ENCODE measurements around the gene NENF. TPM values are rescaled to one million over a fixed set of nuclear protein-coding genes. Genes with fewer than 3 reads are reported as not detected.
"Not testable (repeated sequence)": the region's sequence is repeated elsewhere in the genome, so short reads cannot be mapped to it uniquely, and the experiment has no call there.

The NENF gene
- total RNA-seq, 1 donor from 2014 or later, result 6.8 TPM

DNA sequence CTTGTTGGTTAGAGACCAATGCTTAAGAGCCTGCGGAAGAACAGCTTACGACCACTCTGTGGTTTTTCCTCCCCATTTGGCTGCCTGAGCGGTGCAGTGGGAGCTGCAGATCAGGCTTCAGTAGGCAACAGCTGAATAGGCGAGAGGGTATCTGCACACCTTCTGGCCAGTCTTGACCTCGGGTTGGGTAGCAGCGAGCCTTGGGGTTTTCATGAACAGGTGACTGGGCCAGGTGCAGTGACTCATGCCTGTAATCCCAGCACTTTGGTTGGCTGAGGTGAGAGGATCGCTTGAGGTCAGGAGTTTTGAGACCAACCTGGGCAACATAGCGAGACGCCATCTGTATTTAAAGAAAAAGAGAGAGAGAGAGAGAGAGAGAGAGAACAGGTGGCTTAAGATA is 41.0 kb downstream of the NENF start:
- H3K4me2 ChIP-seq, result no peak overlapping the region
- Mint-ChIP-seq H3K4me1 (peaks cover 12% of the 10 kb centered on the region), H3K9me3 (no peaks in the 10 kb centered on the region), H3K36me3 (no peaks in the 10 kb centered on the region), H3K4me3 (no peak overlapping the region), H3K27me3 (ENCODE audit: insufficient read depth, low read depth) (peaks cover 21% of the 10 kb centered on the region), H3K27ac (no peak overlapping the region)
- H3K4me1 ChIP-seq, result no peaks in the 10 kb centered on the region
- DNase-seq (ENCODE audit: low spot score), result no peak
- no peaks in the 10 kb centered on the region for H3F3A ChIP-seq (ENCODE audit: low read depth)
- H3K27me3 ChIP-seq, result no peaks in the 10 kb centered on the region
- H3K4me3 ChIP-seq, result no peak overlapping the region
- H3K9ac ChIP-seq, result no peak overlapping the region
- no peaks in the 10 kb centered on the region for H3K79me2 ChIP-seq (ENCODE audit: low read depth)
- H3K27ac ChIP-seq, result no peak overlapping the region
- H2AFZ ChIP-seq (replicated peaks), result no peak overlapping the region
- H3K9me3 ChIP-seq (ENCODE audit: low read depth), result no peaks in the 10 kb centered on the region
- TF ChIP-seq EZH2 (IDR thresholded peaks at IDR 0.05), result no peak
- no peak for TF ChIP-seq EZH2phosphoT487 (IDR thresholded peaks at IDR 0.05)
- TF ChIP-seq, protein P1, sequence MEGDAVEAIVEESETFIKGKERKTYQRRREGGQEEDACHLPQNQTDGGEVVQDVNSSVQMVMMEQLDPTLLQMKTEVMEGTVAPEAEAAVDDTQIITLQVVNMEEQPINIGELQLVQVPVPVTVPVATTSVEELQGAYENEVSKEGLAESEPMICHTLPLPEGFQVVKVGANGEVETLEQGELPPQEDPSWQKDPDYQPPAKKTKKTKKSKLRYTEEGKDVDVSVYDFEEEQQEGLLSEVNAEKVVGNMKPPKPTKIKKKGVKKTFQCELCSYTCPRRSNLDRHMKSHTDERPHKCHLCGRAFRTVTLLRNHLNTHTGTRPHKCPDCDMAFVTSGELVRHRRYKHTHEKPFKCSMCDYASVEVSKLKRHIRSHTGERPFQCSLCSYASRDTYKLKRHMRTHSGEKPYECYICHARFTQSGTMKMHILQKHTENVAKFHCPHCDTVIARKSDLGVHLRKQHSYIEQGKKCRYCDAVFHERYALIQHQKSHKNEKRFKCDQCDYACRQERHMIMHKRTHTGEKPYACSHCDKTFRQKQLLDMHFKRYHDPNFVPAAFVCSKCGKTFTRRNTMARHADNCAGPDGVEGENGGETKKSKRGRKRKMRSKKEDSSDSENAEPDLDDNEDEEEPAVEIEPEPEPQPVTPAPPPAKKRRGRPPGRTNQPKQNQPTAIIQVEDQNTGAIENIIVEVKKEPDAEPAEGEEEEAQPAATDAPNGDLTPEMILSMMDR (IDR thresholded peaks at IDR 0.05), result no peak
- H3K36me3 ChIP-seq, result no peaks in the 10 kb centered on the region
- H4K20me1 ChIP-seq (ENCODE audit: low read depth), result no peaks in the 10 kb centered on the region

DNA sequence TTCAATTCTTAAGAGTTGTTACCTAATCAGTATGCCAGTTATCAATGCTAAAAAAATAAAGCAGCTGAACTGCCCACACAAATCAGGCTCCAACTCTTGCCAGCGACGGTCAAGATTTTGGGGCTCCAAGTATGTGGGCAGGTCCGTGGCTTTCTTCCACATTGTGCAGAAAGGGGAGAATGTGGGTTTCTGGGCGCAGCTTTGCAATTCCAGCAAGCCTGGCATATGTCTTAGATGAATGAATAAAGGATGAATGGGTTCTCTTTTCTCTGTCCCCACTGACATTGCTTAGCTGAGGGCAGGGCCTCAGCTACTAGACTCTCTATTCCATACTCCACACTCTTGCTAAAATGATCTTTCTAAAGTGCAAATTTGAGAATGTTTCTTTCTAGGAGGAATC is 42.4 kb downstream of the NENF start:
- H4K20me1 ChIP-seq (ENCODE audit: low read depth), result no peaks in the 10 kb centered on the region
- Mint-ChIP-seq H3K9me3 (no peaks in the 10 kb centered on the region), H3K4me3 (no peak overlapping the region), H3K27ac (no peak overlapping the region), H3K27me3 (ENCODE audit: insufficient read depth, low read depth) (peaks cover 17% of the 10 kb centered on the region), H3K36me3 (no peaks in the 10 kb centered on the region), H3K4me1 (peaks cover 19% of the 10 kb centered on the region)
- no peak overlapping the region for H3K9ac ChIP-seq
- no peak overlapping the region for H2AFZ ChIP-seq (replicated peaks)
- no peak overlapping the region for H3K4me2 ChIP-seq
- H3K4me3 ChIP-seq, result no peak overlapping the region
- H3K9me3 ChIP-seq (ENCODE audit: low read depth), result no peaks in the 10 kb centered on the region
- peaks cover 8% of the 10 kb centered on the region for H3K4me1 ChIP-seq
- H3K36me3 ChIP-seq, result no peaks in the 10 kb centered on the region
- no peaks in the 10 kb centered on the region for H3K79me2 ChIP-seq (ENCODE audit: low read depth)
- TF ChIP-seq, protein P1 (IDR thresholded peaks at IDR 0.05), result no peak
- TF ChIP-seq EZH2 (IDR thresholded peaks at IDR 0.05) (no peak), EZH2phosphoT487 (IDR thresholded peaks at IDR 0.05) (no peak)
- no peak overlapping the region for H3K27ac ChIP-seq
- H3F3A ChIP-seq (ENCODE audit: low read depth), result no peaks in the 10 kb centered on the region
- no peaks in the 10 kb centered on the region for H3K27me3 ChIP-seq
- no peak for DNase-seq (ENCODE audit: low spot score)

DNA sequence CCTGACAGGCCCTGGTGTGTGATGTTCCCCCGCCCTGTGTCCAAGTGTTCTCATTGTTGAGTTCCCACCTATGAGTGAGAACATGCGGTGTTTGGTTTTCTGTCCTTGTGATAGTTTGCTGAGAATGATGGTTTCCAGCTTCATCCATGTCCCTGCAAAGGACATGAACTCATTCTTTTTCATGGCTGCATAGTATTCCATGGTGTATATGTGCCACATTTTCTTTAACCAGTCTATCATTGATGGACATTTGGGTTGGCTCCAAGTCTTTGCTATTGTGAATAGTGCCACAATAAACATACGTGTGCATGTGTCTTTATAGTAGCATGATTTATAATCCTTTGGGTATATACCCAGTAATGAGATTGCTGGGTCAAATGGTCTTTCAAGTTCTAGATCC is 43.1 kb downstream of the NENF start:
- not testable (repeated sequence) for H3K4me3 Mint-ChIP-seq; H3K36me3 ChIP-seq; H3K9me3 Mint-ChIP-seq; H3K36me3 Mint-ChIP-seq; H3K27ac Mint-ChIP-seq; H3K27ac ChIP-seq; DNase-seq (ENCODE audit: low spot score); H3K9ac ChIP-seq; H3K4me2 ChIP-seq; H3K9me3 ChIP-seq (ENCODE audit: low read depth); H2AFZ ChIP-seq (replicated peaks); H3K4me3 ChIP-seq; H3F3A ChIP-seq (ENCODE audit: low read depth); H3K27me3 ChIP-seq; H4K20me1 ChIP-seq (ENCODE audit: low read depth); H3K79me2 ChIP-seq (ENCODE audit: low read depth)
- peaks cover 11% of the 10 kb centered on the region for H3K4me1 ChIP-seq
- Mint-ChIP-seq H3K27me3 (ENCODE audit: insufficient read depth, low read depth) (peaks cover 15% of the 10 kb centered on the region), H3K4me1 (peaks cover 23% of the 10 kb centered on the region)

DNA sequence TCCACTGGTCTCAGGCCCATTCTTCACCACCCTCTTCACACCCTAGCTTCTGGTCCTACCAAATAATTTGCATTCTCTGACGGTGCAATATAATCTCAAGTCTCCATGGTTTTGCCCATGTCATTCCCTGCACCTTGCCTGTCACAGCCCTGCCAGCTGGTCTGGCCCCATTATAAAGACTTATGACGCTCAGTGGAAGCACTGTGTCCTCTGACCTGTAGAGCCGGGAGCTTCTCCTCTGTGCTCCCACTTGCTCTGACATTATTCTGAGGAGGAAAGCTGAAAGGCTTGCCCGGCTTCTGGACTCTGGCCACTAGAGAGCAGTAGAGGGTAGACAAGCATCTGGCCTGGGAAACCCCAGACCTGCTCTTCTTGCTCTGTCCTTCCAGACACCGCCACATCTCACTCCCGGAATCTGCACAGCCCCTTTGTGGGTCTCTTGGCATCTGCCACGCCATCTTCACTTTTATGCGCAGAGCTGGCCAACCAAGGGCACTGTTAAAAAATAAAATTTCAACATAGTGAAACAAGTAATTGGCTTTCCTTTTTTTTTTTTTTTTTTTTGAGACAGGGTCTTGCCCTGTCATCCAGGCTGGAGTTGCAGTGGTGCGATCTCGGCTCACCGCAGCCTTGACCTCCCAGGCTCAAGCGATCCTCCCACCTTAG is 44.4 kb downstream of the NENF start:
- H3K4me3 Mint-ChIP-seq, result peak overlapping the region; percentile 38
- peak overlapping the region; percentile 66 for H3K27ac Mint-ChIP-seq
- Histone ChIP-seq H2AFZ (replicated peaks) (no peak overlapping the region), H3K9me3 (ENCODE audit: low read depth) (no peaks in the 10 kb centered on the region), H3K27ac (no peak overlapping the region), H3K36me3 (no peaks in the 10 kb centered on the region), H3K9ac (no peak overlapping the region), H3K4me3 (no peak overlapping the region), H3K27me3 (no peaks in the 10 kb centered on the region), H4K20me1 (ENCODE audit: low read depth) (no peaks in the 10 kb centered on the region), H3F3A (ENCODE audit: low read depth) (no peaks in the 10 kb centered on the region), H3K4me1 (peaks cover 11% of the 10 kb centered on the region), H3K4me2 (no peak overlapping the region), H3K79me2 (ENCODE audit: low read depth) (no peaks in the 10 kb centered on the region)
- peaks cover 2% of the 10 kb centered on the region for H3K9me3 Mint-ChIP-seq
- DNase-seq (ENCODE audit: low spot score), result peak; percentile 90
- peaks cover 23% of the 10 kb centered on the region for H3K4me1 Mint-ChIP-seq
- H3K36me3 Mint-ChIP-seq, result no peaks in the 10 kb centered on the region
- peaks cover 19% of the 10 kb centered on the region for H3K27me3 Mint-ChIP-seq (ENCODE audit: insufficient read depth, low read depth)
- TF ChIP-seq EZH2phosphoT487 (IDR thresholded peaks at IDR 0.05) (no peak), EZH2 (IDR thresholded peaks at IDR 0.05) (no peak)
- TF ChIP-seq, protein P1 (IDR thresholded peaks at IDR 0.05), result peak; percentile 90
